ENCODE measurements around the gene GIPC1. TPM values are rescaled to one million over a fixed set of nuclear protein-coding genes. Genes with fewer than 3 reads are reported as not detected.

Gene GIPC1
- total RNA-seq (2022) (98.7 and 105 TPM in 2 replicates), Bru-seq, nascent RNA (percentile 67 among the genes with signal in this experiment), BruChase-seq, experiment 1, labeled RNA remaining after a 2-hour chase (percentile 64 among the genes with signal in this experiment), BruChase-seq, experiment 2, labeled RNA remaining after a 6-hour chase (percentile 75 among the genes with signal in this experiment)
- long read RNA-seq, transcript GIPC1-205 (8 exons, 1,386 nt) = minor isoform, 104 of 328 reads
- long read RNA-seq, transcript GIPC1-201 (7 exons, 1,782 nt) = minor isoform, 10 of 328 reads
- long read RNA-seq, transcript GIPC1-203 (9 exons, 1,926 nt) = major isoform, 148 of 328 reads
- long read RNA-seq, partial matches to known transcripts = 36 of 328 reads
- long read RNA-seq, other reads (novel, unspliced or antisense) = 26 of 328 reads

DNA sequence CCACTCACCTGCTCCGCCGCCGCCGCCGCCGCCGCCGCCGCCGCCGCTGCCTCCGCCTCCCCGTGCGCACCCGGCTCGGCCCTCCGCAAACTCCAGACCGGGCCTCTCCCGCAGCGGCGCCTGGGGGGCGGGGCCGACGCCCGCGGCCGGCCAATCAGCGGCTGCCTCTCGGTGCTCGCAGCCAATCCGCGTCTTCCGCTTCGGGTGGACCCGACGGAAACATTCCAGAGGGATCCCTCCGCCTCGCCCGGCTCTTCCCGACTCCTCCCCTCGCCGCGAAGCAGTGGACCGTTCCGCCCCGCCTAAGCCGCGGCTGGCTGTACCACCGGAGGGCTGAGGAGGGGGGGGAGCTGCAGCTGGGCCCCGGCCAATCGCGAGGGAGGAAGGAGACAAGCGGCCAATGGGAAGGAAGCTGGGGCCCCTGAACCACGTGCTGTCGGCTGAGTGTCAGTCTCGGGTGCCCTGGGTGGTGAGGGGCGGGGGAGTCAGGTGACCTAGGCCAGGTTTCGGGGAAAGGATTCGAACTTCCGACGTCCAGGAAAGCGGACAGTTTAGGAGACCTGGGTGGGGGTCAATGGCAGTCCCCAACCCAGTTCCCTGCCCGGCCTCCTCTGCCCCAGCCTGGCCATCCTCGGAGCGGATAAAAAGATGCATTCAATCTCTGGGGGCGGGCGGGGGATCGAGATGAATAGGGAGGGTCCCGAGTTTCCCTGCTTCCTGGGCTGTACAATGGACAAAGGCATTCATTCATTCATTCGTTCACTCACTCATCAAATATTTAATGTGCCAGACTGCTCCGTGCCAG, at the start of gene GIPC1:
Gene GIPC1, minus strand, starts transcription at position 99 of the 805 bp plus-strand sequence. CDS start 13,151 bp downstream, outside the sequence.
- Histone ChIP-seq H3K27me3 (replicated peaks; ENCODE audit: control insufficient read depth, insufficient read depth, low read length) (no peaks in the 10 kb centered on the region), H3K4me1 (peaks cover 16% of the 10 kb centered on the region), H3K36me3 (ENCODE audit: control insufficient read depth, insufficient read depth, low read length) (no peaks in the 10 kb centered on the region; the same call in 1 of the 2 replicates), H3K9me3 (no peaks in the 10 kb centered on the region), H3K4me3 (ENCODE audit: low read depth, low read length) (peak within 1 kb of the TSS; percentile 93)
- Mint-ChIP-seq H3K27ac (ENCODE audit: unreplicated experiment) (peak within 1 kb of the TSS; percentile 91), H3K9me3 (ENCODE audit: unreplicated experiment) (no peaks in the 10 kb centered on the region), H3K27me3 (ENCODE audit: insufficient read depth, unreplicated experiment) (no peaks in the 10 kb centered on the region), H3K4me1 (ENCODE audit: low read depth, unreplicated experiment) (peaks cover 21% of the 10 kb centered on the region), H3K4me3 (ENCODE audit: unreplicated experiment) (peak within 1 kb of the TSS; percentile 80), H3K36me3 (ENCODE audit: insufficient read depth, unreplicated experiment) (peaks cover 34% of the 10 kb centered on the region)
- no TSS peak for BruUV-seq (replicated peaks)
- ChIA-PET CTCF (interaction anchor here (0.9 to 1.9 kb wide), 5 partner anchors 10 to 360 kb away, joined by 3 to 7 read pairs (median 5); partner anchors contain the start of gene ASF1B), POLR2A (interaction anchor here (0.5 to 1.0 kb wide), 7 partner anchors 10 to 1562 kb away, joined by 3 to 8 read pairs (median 3); partner anchors contain the start of genes DNAJB1, FARSA and NDUFB7)
- DNase-seq = peak; percentile 99
- intact Hi-C loops (cut with micrococcal nuclease; ENCODE audit: unreplicated experiment) = loop anchor here (2.0 kb wide), 1 partner anchor 33 kb away; the partner anchor contains the start of gene TECR
- TF ChIP-seq CTCF (IDR thresholded peaks at IDR 0.05; ENCODE audit: insufficient read depth in 1 of 2, low read depth in 1 of 2, low read length in 1 of 2, severe bottlenecking in 1 of 2, unreplicated experiment in 1 of 2) = no peak

- H3K27me3 Mint-ChIP-seq (ENCODE audit: insufficient read depth, unreplicated experiment) = no peaks in the 10 kb centered on the region
- no peak for TF ChIP-seq CTCF (IDR thresholded peaks at IDR 0.05; ENCODE audit: insufficient read depth in 1 of 2, low read depth in 1 of 2, low read length in 1 of 2, severe bottlenecking in 1 of 2, unreplicated experiment in 1 of 2)
- no peaks in the 10 kb centered on the region for H3K4me1 Mint-ChIP-seq (ENCODE audit: low read depth, unreplicated experiment)
- H3K4me3 Mint-ChIP-seq (ENCODE audit: unreplicated experiment) = no peak overlapping the region
- H3K4me1 ChIP-seq = peaks cover 9% of the 10 kb centered on the region
- H3K9me3 Mint-ChIP-seq (ENCODE audit: unreplicated experiment) = no peaks in the 10 kb centered on the region
- H3K36me3 Mint-ChIP-seq (ENCODE audit: insufficient read depth, unreplicated experiment) = peaks cover 52% of the 10 kb centered on the region
- ChIA-PET POLR2A (no interaction called here), CTCF (no interaction called here)
- H3K36me3 ChIP-seq (ENCODE audit: control insufficient read depth, insufficient read depth, low read length) = no peaks in the 10 kb centered on the region
- H3K27ac Mint-ChIP-seq (ENCODE audit: unreplicated experiment) = no peak overlapping the region
- H3K4me3 ChIP-seq (ENCODE audit: low read depth, low read length) = no peak overlapping the region
- no peaks in the 10 kb centered on the region for H3K27me3 ChIP-seq (replicated peaks; ENCODE audit: control insufficient read depth, insufficient read depth, low read length)
- no peaks in the 10 kb centered on the region for H3K9me3 ChIP-seq
- DNase-seq = no peak
- intact Hi-C loops (cut with micrococcal nuclease; ENCODE audit: unreplicated experiment) = no loop called here
- BruUV-seq (replicated peaks) = no TSS peak
Observed at GRCh38 chr19:14545716-14546082, 49.8 kb upstream of the GIPC1 start.

GRCh38 chr19:14544977-14545715, 49.2 kb upstream of the GIPC1 start:
- Histone ChIP-seq H3K4me3 (ENCODE audit: low read depth, low read length) (no peak overlapping the region), H3K9me3 (no peaks in the 10 kb centered on the region), H3K36me3 (ENCODE audit: control insufficient read depth, insufficient read depth, low read length) (no peaks in the 10 kb centered on the region), H3K27me3 (replicated peaks; ENCODE audit: control insufficient read depth, insufficient read depth, low read length) (no peaks in the 10 kb centered on the region), H3K4me1 (peaks cover 4% of the 10 kb centered on the region; the same call in 1 of the 2 replicates)
- peaks cover 53% of the 10 kb centered on the region for H3K36me3 Mint-ChIP-seq (ENCODE audit: insufficient read depth, unreplicated experiment)
- TF ChIP-seq CTCF (IDR thresholded peaks at IDR 0.05; ENCODE audit: insufficient read depth in 1 of 2, low read depth in 1 of 2, low read length in 1 of 2, severe bottlenecking in 1 of 2, unreplicated experiment in 1 of 2) = no peak
- H3K27ac Mint-ChIP-seq (ENCODE audit: unreplicated experiment) = no peak overlapping the region
- no peaks in the 10 kb centered on the region for H3K4me1 Mint-ChIP-seq (ENCODE audit: low read depth, unreplicated experiment)
- BruUV-seq (replicated peaks) = no TSS peak
- ChIA-PET POLR2A (no interaction called here), CTCF (no interaction called here)
- no peak for DNase-seq
- H3K4me3 Mint-ChIP-seq (ENCODE audit: unreplicated experiment) = no peak overlapping the region
- H3K9me3 Mint-ChIP-seq (ENCODE audit: unreplicated experiment) = no peaks in the 10 kb centered on the region
- no peaks in the 10 kb centered on the region for H3K27me3 Mint-ChIP-seq (ENCODE audit: insufficient read depth, unreplicated experiment)
- intact Hi-C loops (cut with micrococcal nuclease; ENCODE audit: unreplicated experiment) = no loop called here

Measured in Caco-2 (cell line).